ENCODE results near the gene GEMIN4.
"Not testable (repeated sequence)": the region's sequence is repeated elsewhere in the genome, so short reads cannot be mapped to it uniquely, and the experiment has no call there.

The GEMIN4 gene

GRCh38 chr17:752002-752619 is at the start of gene GEMIN4:
TSS of gene GEMIN4 (minus strand) at chr17:752264. CDS start at chr17:752142, 122 bp downstream.
- DNase-seq (ENCODE audit: low read depth), result peak; percentile 96

GRCh38 chr17:801660-802059 is 49.6 kb upstream of the GEMIN4 start:
- DNase-seq (ENCODE audit: low read depth), result no peak

GRCh38 chr17:800446-801242 is 48.6 kb upstream of the GEMIN4 start:
- DNase-seq (ENCODE audit: low read depth), result no peak

- no peak for DNase-seq (ENCODE audit: low read depth)
Measured at GRCh38 chr17:799261-799660, 47.2 kb upstream of the GEMIN4 start.

GRCh38 chr17:798246-798645 is 46.2 kb upstream of the GEMIN4 start:
- DNase-seq (ENCODE audit: low read depth), result no peak

GRCh38 chr17:797236-797840 is 45.3 kb upstream of the GEMIN4 start:
- no peak for DNase-seq (ENCODE audit: low read depth)

GRCh38 chr17:796609-797008 is 44.5 kb upstream of the GEMIN4 start:
- no peak for DNase-seq (ENCODE audit: low read depth)

- DNase-seq (ENCODE audit: low read depth), result no peak
Measured at GRCh38 chr17:795721-796120, 43.7 kb upstream of the GEMIN4 start.

- no peak for DNase-seq (ENCODE audit: low read depth)
Measured at GRCh38 chr17:795276-795675, 43.2 kb upstream of the GEMIN4 start.

GRCh38 chr17:794876-795275 is 42.8 kb upstream of the GEMIN4 start:
- no peak for DNase-seq (ENCODE audit: low read depth)

GRCh38 chr17:792277-792676 is 40.2 kb upstream of the GEMIN4 start:
- no peak for DNase-seq (ENCODE audit: low read depth)

- DNase-seq (ENCODE audit: low read depth), result no peak
Measured at GRCh38 chr17:791829-792228, 39.8 kb upstream of the GEMIN4 start.

- not testable (repeated sequence) for DNase-seq (ENCODE audit: low read depth)
Measured at GRCh38 chr17:790874-791247, 38.8 kb upstream of the GEMIN4 start.

- not testable (repeated sequence) for DNase-seq (ENCODE audit: low read depth)
Measured at GRCh38 chr17:789931-790873, 38.1 kb upstream of the GEMIN4 start.

- no peak for DNase-seq (ENCODE audit: low read depth)
Measured at GRCh38 chr17:789160-789840, 37.2 kb upstream of the GEMIN4 start.

- DNase-seq (ENCODE audit: low read depth), result no peak
Measured at GRCh38 chr17:788551-788950, 36.5 kb upstream of the GEMIN4 start.

GRCh38 chr17:787641-788221 is 35.7 kb upstream of the GEMIN4 start:
- no peak for DNase-seq (ENCODE audit: low read depth)

- DNase-seq (ENCODE audit: low read depth), result not testable (repeated sequence)
Measured at GRCh38 chr17:785901-786300, 33.8 kb upstream of the GEMIN4 start.

- DNase-seq (ENCODE audit: low read depth), result no peak
Measured at GRCh38 chr17:784143-784542, 32.1 kb upstream of the GEMIN4 start.

GRCh38 chr17:781805-782731 is 30.0 kb upstream of the GEMIN4 start, which contains the start of the genes GLOD4 and MRM3:
TSS of gene GLOD4 (minus strand) at chr17:782280. CDS start at chr17:782255, 25 bp downstream.
TSS of gene MRM3 (plus strand) at chr17:782353. CDS start at chr17:782379, 26 bp downstream.
- peak; percentile 91 for DNase-seq (ENCODE audit: low read depth)

All from stimulated activated CD4-positive, alpha-beta T cell treated with anti-CD3 and anti-CD28 coated beads, Interleukin-2, amount 100 ng/mL, for 4 hours (primary cell).